Mesothelial cell of epicardium (in vitro differentiated cells): ENCODE results near the gene PGF. TPM values are rescaled to one million over a fixed set of nuclear protein-coding genes. Genes with fewer than 3 reads are reported as not detected.
"Not testable (repeated sequence)": the region's sequence is repeated elsewhere in the genome, so short reads cannot be mapped to it uniquely, and the experiment has no call there.

ENCODE experiments used
- DNase-seq, 2 experiments: peaks; one replicate each; pipeline ENCODE4 v3.0.0; 2021; ENCODE audit warnings: low spot score in 2 of 2; ENCODE audit not compliant: unreplicated experiment in 2 of 2
- H3K27ac Mint-ChIP-seq: 2 replicates; pipeline ENCODE4 v1.8.0; 2021; ENCODE audit warnings: mixed read lengths
- H3K27me3 Mint-ChIP-seq: 2 replicates; pipeline ENCODE4 v1.8.0; 2021; ENCODE audit warnings: low read depth, mixed read lengths
- H3K36me3 Mint-ChIP-seq: 2 replicates; pipeline ENCODE4 v1.8.0; 2021; ENCODE audit warnings: mixed read lengths
- H3K4me1 Mint-ChIP-seq: 2 replicates; pipeline ENCODE4 v1.8.0; 2021; ENCODE audit warnings: mixed read lengths
- H3K4me3 Mint-ChIP-seq: 2 replicates; pipeline ENCODE4 v1.8.0; 2021; ENCODE audit warnings: mild to moderate bottlenecking, moderate library complexity, mixed read lengths
- H3K9me3 Mint-ChIP-seq: 2 replicates; pipeline ENCODE4 v1.8.0; 2021; ENCODE audit warnings: mixed read lengths
- CTCF ChIP-seq: fragments of 200-600 bp; sonication (generic); IDR thresholded peaks from one replicate; pipeline ENCODE4 v1.5.0; 2021; ENCODE audit warnings: antibody characterized with exemption; ENCODE audit not compliant: unreplicated experiment
- total RNA-seq: library from RNA; stranded (reverse); gene quantifications from 3 replicates; pipeline ENCODE4 v1.2.1, GENCODE V29; 2021

The PGF gene
- 8.4 to 9.6 TPM (median 8.6 TPM) in 3 replicates for total RNA-seq

- H3K27me3 Mint-ChIP-seq, result no peaks in the 10 kb centered on the region
These were observed at the start of gene PGF for GRCh38 chr14:74955229-74956026. Gene PGF, minus strand, starts transcription at chr14:74955597. Its CDS starts 355 bp downstream, at chr14:74955242.

GRCh38 chr14:75003250-75004027, 48.0 kb upstream of the PGF start:
- H3K4me3 Mint-ChIP-seq, result peak overlapping the region; percentile 99

More at GRCh38 chr14:74955229-74956026, at the start of gene PGF:
- H3K27ac Mint-ChIP-seq, result peak within 1 kb of the TSS; percentile 1
- peaks cover 40% of the 10 kb centered on the region for H3K4me1 Mint-ChIP-seq
- H3K4me3 Mint-ChIP-seq, result peak within 1 kb of the TSS; percentile 62
- no peaks in the 10 kb centered on the region for H3K36me3 Mint-ChIP-seq
- peak in 1 of 2 experiments; percentile 73 for DNase-seq
- no peaks in the 10 kb centered on the region for H3K9me3 Mint-ChIP-seq
- TF ChIP-seq CTCF, result no peak

GRCh38 chr14:75002392-75003249, 47.2 kb upstream of the PGF start, which contains the start of gene EIF2B2:
Gene EIF2B2, plus strand, starts transcription at chr14:75002921. Its CDS starts 70 bp downstream, at chr14:75002991.
- DNase-seq, result peak; percentile 95 to 98
- peaks cover 5% of the 10 kb centered on the region for H3K9me3 Mint-ChIP-seq
- peak within 1 kb of the TSS; percentile 98 for H3K27ac Mint-ChIP-seq
- H3K36me3 Mint-ChIP-seq, result peaks cover 25% of the 10 kb centered on the region
- H3K4me3 Mint-ChIP-seq, result peak within 1 kb of the TSS; percentile 99
- no peaks in the 10 kb centered on the region for H3K27me3 Mint-ChIP-seq
- peaks cover 22% of the 10 kb centered on the region for H3K4me1 Mint-ChIP-seq
- TF ChIP-seq CTCF, result no peak

More at GRCh38 chr14:75003250-75004027, 48.0 kb upstream of the PGF start:
- Mint-ChIP-seq H3K27me3 (no peaks in the 10 kb centered on the region), H3K9me3 (peaks cover 5% of the 10 kb centered on the region), H3K36me3 (peaks cover 29% of the 10 kb centered on the region), H3K4me1 (peaks cover 22% of the 10 kb centered on the region), H3K27ac (peak overlapping the region; percentile 98)
- no peak for TF ChIP-seq CTCF
- DNase-seq, result peak in 1 of 2 experiments; percentile 39

GRCh38 chr14:75001899-75002298, 46.5 kb upstream of the PGF start:
- no peak for DNase-seq
- Mint-ChIP-seq H3K27ac (peak overlapping the region; percentile 98), H3K9me3 (peaks cover 5% of the 10 kb centered on the region), H3K4me1 (peaks cover 22% of the 10 kb centered on the region), H3K4me3 (peak overlapping the region; percentile 99), H3K36me3 (peaks cover 19% of the 10 kb centered on the region), H3K27me3 (no peaks in the 10 kb centered on the region)
- TF ChIP-seq CTCF, result no peak

GRCh38 chr14:75001261-75001660, 45.9 kb upstream of the PGF start:
- no peak overlapping the region for H3K4me3 Mint-ChIP-seq
- H3K4me1 Mint-ChIP-seq, result peaks cover 22% of the 10 kb centered on the region

GRCh38 chr14:74995781-74996180, 40.4 kb upstream of the PGF start:
- not testable (repeated sequence) for H3K27me3 Mint-ChIP-seq, DNase-seq, H3K4me3 Mint-ChIP-seq

More at GRCh38 chr14:75001261-75001660, 45.9 kb upstream of the PGF start:
- H3K27me3 Mint-ChIP-seq, result no peaks in the 10 kb centered on the region
- no peak for DNase-seq
- H3K9me3 Mint-ChIP-seq, result peaks cover 5% of the 10 kb centered on the region
- H3K36me3 Mint-ChIP-seq, result peaks cover 13% of the 10 kb centered on the region
- H3K27ac Mint-ChIP-seq, result no peak overlapping the region
- TF ChIP-seq CTCF, result no peak

GRCh38 chr14:74994182-74994581, 38.8 kb upstream of the PGF start:
- H3K4me1 Mint-ChIP-seq, H3K36me3 Mint-ChIP-seq, DNase-seq, H3K27ac Mint-ChIP-seq, H3K9me3 Mint-ChIP-seq, H3K27me3 Mint-ChIP-seq, H3K4me3 Mint-ChIP-seq: not testable (repeated sequence)

More at GRCh38 chr14:74995781-74996180, 40.4 kb upstream of the PGF start:
- H3K4me1 Mint-ChIP-seq, H3K9me3 Mint-ChIP-seq, H3K36me3 Mint-ChIP-seq, H3K27ac Mint-ChIP-seq: not testable (repeated sequence)
